K562 (cell line): ENCODE results near the gene PTGER4.

Experiments
- EWSR1 ChIP-seq: fragments of 450-650 bp; IDR thresholded peaks from 2 replicates; pipeline ENCODE4 v1.6.1; 2018; ENCODE audit warnings: borderline replicate concordance, mild to moderate bottlenecking, low read depth, moderate library complexity; ENCODE audit not compliant: partially characterized antibody
- IRF2 ChIP-seq: sonication (generic); formaldehyde crosslinking; IDR thresholded peaks from 2 replicates; pipeline ENCODE4 v1.8.1; 2022; ENCODE audit warnings: mild to moderate bottlenecking, missing genetic modification reagents
- ZSCAN29 ChIP-seq: fragments of 450-650 bp; IDR thresholded peaks from 2 replicates; pipeline ENCODE4 v1.6.1; 2017
- TF ChIP-seq, protein P1 (sequence below), 2 experiments: fragments of 450-650 bp in 1 of 2; sonication (generic) in 1 of 2; formaldehyde crosslinking; conservative IDR thresholded peaks; 2 replicates each; pipeline versions ENCODE4 v1.4.0 to v1.8.1; 2020 to 2022; ENCODE audit warnings: mild to moderate bottlenecking in 1 of 2, missing genetic modification reagents in 1 of 2

- no peak for TF ChIP-seq IRF2
- TF ChIP-seq, protein P1, sequence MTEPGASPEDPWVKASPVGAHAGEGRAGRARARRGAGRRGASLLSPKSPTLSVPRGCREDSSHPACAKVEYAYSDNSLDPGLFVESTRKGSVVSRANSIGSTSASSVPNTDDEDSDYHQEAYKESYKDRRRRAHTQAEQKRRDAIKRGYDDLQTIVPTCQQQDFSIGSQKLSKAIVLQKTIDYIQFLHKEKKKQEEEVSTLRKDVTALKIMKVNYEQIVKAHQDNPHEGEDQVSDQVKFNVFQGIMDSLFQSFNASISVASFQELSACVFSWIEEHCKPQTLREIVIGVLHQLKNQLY (CRISPR knock-in tag; conservative IDR thresholded peaks at IDR 0.05): no peak
- TF ChIP-seq EWSR1: no peak
- TF ChIP-seq ZSCAN29: no peak
Observed at GRCh38 chr5:40675396-40676133, 4.2 kb upstream of the PTGER4 start.
